ENCODE results near the gene SEC14L1. TPM values are rescaled to one million over a fixed set of nuclear protein-coding genes. Genes with fewer than 3 reads are reported as not detected.
"Not testable (repeated sequence)": the region's sequence is repeated elsewhere in the genome, so short reads cannot be mapped to it uniquely, and the experiment has no call there.

The SEC14L1 gene
- total RNA-seq, 4 donors from 2014 or later, result 18.2 to 187 (median 46.5) TPM

GRCh38 chr17:77248216-77249114 lies 107.7 kb downstream of the SEC14L1 start:
- H3K27me3 ChIP-seq, result no peaks in the 10 kb centered on the region
- H3K36me3 ChIP-seq, result no peaks in the 10 kb centered on the region
- DNase-seq, result no peak
- H3K27ac ChIP-seq, result no peak overlapping the region
- H3K4me3 ChIP-seq, result no peak overlapping the region
- peaks cover 0 to 11% (median 7%) of the 10 kb centered on the region in 4 donors for H3K4me1 ChIP-seq
- TF ChIP-seq POLR2A (IDR thresholded peaks at IDR 0.05) (no peak), CTCF (IDR thresholded peaks at IDR 0.05) (no peak)
- no peaks in the 10 kb centered on the region for H3K9me3 ChIP-seq

GRCh38 chr17:77251622-77252183 lies 110.9 kb downstream of the SEC14L1 start:
- Histone ChIP-seq H3K4me3 (no peak overlapping the region), H3K36me3 (no peaks in the 10 kb centered on the region), H3K27me3 (no peaks in the 10 kb centered on the region), H3K27ac (no peak overlapping the region), H3K9me3 (no peaks in the 10 kb centered on the region), H3K4me1 (peaks cover 0 to 7% (median 4%) of the 10 kb centered on the region in 4 donors)
- no peak for TF ChIP-seq CTCF (IDR thresholded peaks at IDR 0.05)
- no peak for TF ChIP-seq POLR2A (IDR thresholded peaks at IDR 0.05)
- no peak for DNase-seq

- not testable (repeated sequence) for H3K27me3 ChIP-seq, H3K9me3 ChIP-seq, DNase-seq, H3K27ac ChIP-seq, H3K4me3 ChIP-seq, H3K36me3 ChIP-seq, H3K4me1 ChIP-seq
These were observed 111.5 kb downstream of the SEC14L1 start for GRCh38 chr17:77252306-77252705.

GRCh38 chr17:77253611-77254051 lies 112.9 kb downstream of the SEC14L1 start:
- no peak for DNase-seq
- no peak overlapping the region for H3K4me3 ChIP-seq
- H3K27me3 ChIP-seq, result no peaks in the 10 kb centered on the region
- TF ChIP-seq CTCF (IDR thresholded peaks at IDR 0.05), result no peak
- no peaks in the 10 kb centered on the region for H3K9me3 ChIP-seq
- no peaks in the 10 kb centered on the region for H3K4me1 ChIP-seq
- no peaks in the 10 kb centered on the region for H3K36me3 ChIP-seq
- H3K27ac ChIP-seq, result no peak overlapping the region

- no peak overlapping the region for H3K4me3 ChIP-seq
- no peak for DNase-seq
- no peak overlapping the region for H3K27ac ChIP-seq
- no peak for TF ChIP-seq CTCF (IDR thresholded peaks at IDR 0.05)
- TF ChIP-seq POLR2A (IDR thresholded peaks at IDR 0.05), result no peak
- no peaks in the 10 kb centered on the region for H3K27me3 ChIP-seq
- no peaks in the 10 kb centered on the region for H3K36me3 ChIP-seq
- H3K4me1 ChIP-seq, result no peaks in the 10 kb centered on the region
- H3K9me3 ChIP-seq, result no peaks in the 10 kb centered on the region
These were observed 114.4 kb downstream of the SEC14L1 start for GRCh38 chr17:77254951-77255825.

DNA sequence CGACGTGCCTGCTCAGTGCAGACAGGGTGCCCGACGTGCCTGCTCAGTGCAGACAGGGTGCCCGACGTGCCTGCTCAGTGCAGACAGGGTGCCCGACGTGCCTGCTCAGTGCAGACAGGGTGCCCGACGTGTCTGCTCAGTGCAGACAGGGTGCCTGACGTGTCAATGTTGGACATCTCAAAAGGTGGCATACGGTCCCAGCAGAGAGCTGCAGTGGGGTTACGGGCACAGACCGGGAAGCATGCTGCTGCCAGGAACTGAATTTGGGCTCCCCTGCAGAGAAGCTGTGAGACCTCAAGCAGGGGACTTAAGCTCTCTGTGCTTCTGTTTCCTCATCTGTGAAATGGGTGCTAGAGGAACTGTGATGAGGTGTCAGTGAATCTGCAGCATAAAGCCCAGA lies 115.2 kb downstream of the SEC14L1 start:
- H3K4me3 ChIP-seq, H3K4me1 ChIP-seq, H3K9me3 ChIP-seq, H3K27me3 ChIP-seq, DNase-seq, H3K27ac ChIP-seq, H3K36me3 ChIP-seq: not testable (repeated sequence)
